Measurements from ENCODE around the gene RPL6.
"Not testable (repeated sequence)": the region's sequence is repeated elsewhere in the genome, so short reads cannot be mapped to it uniquely, and the experiment has no call there.

Gene RPL6

DNA sequence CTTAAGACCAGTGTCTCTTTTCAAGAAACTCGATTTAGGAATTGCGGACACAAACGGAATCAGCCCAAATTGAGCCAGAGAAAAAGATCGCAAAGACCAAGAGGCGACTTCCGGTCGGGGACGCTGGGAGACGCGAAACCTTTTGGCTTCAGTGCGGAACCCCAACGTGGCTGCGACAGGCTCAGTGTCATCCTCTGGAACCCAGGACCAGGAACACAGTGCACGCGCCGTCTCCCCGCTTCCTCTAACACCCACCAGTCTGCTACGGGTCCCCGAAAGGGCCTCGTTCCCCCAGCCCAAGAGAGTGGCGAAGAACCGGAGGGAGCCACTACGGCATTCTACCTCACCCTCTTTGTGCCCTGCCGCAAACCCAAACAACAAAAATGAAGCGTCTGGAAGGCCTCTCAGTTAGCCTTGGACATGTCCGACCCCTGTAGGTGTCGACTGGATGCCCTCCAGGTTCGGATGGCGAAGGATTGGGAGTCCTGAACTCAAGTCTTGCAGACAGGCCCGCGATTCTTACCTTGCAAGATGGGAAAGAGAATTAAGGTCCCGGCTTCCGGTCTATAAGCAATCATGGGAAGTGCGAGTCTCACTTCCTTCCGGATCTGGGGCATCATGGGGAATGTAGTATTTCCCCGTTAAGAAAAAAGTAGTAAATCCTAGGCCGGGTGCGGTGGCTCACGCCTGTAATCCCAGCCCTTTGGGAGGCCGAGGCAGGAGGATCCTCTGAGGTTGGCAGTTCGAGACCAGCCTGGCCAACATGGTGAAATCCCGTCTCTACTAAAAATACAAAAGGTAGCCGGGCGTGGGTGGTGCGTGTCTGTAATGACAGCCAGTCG, at the start of gene RPL6:
Gene RPL6 (minus strand): TSS at position 542 of the 842 bp plus-strand sequence. CDS start 949 bp downstream, outside the sequence.
- in situ Hi-C loops (cut with MboI; ENCODE audit: low sequenced_read_pairs), result no loop called here

DNA sequence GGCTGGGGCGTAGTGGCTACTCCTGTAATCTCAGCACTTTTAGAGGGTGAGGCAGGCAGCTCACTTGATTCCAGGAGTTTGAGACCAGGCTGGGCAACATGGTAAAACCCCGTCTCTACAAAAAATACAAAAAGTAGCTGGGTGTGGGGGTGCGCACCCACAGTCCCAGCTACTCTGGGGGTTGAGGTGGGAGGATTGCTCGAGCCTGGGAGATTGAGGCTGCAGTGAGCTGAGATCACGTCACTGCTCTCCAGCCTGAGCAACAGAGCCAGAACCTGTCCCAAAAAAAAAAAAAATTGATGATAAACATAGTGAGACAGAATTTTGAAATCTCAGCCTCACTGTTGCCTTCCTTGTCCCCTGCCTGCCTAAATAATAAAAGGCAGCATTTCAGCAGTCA, 49.3 kb upstream of the RPL6 start:
- in situ Hi-C loops (cut with MboI; ENCODE audit: low sequenced_read_pairs), result no loop called here

DNA sequence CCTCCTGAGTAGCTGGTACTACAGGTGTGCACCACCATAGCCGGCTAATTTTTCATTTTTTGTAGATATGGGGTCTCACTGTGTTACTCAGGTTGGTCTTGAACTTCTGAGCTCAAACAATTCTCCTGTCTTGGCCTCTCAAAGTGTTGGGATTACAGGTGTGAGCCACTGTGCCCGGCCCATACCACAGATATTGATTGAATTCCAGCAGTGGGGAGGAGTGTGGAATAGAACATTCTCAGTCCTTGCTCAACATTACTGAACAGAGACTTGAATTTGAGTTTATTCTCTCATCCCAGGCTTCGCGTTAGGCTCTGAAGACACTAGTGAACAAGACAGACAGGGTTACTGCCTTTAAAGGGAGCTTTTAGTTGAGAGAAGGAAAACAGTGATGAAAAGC, 48.9 kb upstream of the RPL6 start:
- in situ Hi-C loops (cut with MboI; ENCODE audit: low sequenced_read_pairs), result no loop called here

DNA sequence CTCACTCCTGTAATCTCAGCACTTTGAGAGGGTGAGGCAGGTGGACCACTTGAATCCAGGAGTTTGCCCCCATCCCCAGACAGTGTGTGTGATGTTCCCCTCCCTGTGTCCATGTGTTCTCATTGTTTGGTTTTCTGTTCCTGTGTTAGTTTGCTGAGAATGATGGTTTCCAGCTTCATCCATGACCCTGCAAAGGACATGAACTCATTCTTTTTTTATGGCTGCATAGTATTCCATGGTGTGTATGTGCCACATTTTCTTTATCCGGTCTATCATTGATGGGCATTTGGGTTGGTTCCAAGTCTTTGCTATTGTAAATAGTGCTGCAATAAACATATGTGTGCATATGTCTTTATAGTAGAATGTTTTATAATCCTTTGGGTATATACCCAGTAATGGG, 47.7 kb upstream of the RPL6 start:
- in situ Hi-C loops (cut with MboI; ENCODE audit: low sequenced_read_pairs), result not testable (repeated sequence)

DNA sequence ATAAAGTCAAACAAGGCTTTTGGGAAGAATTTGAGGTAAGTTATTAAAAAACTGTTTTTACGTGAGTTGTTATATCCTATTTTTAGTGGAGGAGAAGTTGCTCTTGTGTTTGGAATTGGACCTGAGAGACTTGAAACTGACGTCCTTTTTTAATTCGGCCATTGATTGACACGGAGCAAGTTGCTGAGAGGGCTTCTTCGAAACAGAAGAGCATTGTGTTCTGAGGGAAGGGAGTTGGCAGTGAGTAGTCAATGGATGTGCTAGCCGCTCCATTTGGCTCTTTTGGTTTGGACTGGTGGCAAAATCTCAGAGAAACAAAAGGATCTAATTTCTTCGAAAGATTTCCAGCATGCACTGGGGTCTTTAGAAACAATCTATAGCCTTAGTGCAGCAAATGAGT, 46.6 kb upstream of the RPL6 start:
- in situ Hi-C loops (cut with MboI; ENCODE audit: low sequenced_read_pairs), result no loop called here

DNA sequence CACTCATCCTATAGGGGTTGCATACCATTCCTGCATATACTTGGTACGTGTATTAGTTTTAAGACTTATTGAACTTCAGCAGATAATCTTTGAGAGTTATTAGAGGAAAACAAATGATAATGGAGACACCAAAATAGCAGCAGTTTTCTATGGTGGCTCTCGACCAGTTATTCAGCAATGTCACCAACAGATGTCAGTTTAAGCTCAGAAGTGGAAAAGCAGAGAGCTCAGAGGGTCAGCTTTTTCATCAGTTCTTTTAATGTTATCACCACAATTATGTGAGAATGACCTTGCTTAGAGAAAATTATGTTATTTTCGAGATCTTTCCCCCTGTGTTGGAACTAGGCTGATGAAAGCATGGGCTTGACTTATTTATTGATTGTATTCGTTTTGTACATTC, 41.3 kb upstream of the RPL6 start:
- in situ Hi-C loops (cut with MboI; ENCODE audit: low sequenced_read_pairs), result no loop called here

DNA sequence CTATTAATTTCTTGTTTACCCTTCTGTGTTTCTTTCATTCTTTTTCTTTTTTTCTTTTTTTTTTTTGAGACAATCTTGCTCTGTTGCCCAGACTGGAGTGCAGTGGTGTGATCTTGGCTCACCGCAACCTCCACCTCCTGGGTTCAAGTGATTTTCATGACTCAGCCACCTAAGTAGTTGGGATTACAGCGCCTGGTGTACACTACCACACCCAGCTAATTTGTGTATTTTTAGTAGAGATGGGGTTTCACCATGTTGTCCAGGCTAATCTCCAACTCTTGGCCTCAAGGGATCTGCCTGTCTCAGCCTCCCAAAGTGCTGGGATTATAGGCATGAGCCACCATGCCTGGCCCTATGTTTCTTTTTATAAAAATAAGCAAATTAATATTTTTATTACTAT, 38.8 kb upstream of the RPL6 start:
- in situ Hi-C loops (cut with MboI; ENCODE audit: low sequenced_read_pairs), result not testable (repeated sequence)

DNA sequence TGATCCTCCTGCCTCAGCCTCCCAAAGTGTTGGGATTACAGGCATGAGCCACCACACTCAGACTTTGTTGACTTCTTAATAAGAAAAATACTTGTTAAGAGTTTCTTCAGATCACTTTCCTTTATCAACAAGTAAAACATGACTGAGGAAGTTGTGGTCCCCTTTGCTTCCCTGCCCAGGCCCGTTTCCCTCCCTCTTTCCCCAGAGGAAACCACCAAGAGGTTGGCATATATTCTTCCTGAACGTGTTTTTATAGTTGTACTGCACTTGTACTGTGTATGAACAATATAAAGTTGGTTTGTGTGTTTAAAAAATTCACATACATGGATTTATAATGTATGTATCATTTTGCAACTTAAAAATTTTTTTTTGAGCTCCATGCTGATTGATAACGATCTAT, 37.7 kb upstream of the RPL6 start:
- in situ Hi-C loops (cut with MboI; ENCODE audit: low sequenced_read_pairs), result no loop called here

DNA sequence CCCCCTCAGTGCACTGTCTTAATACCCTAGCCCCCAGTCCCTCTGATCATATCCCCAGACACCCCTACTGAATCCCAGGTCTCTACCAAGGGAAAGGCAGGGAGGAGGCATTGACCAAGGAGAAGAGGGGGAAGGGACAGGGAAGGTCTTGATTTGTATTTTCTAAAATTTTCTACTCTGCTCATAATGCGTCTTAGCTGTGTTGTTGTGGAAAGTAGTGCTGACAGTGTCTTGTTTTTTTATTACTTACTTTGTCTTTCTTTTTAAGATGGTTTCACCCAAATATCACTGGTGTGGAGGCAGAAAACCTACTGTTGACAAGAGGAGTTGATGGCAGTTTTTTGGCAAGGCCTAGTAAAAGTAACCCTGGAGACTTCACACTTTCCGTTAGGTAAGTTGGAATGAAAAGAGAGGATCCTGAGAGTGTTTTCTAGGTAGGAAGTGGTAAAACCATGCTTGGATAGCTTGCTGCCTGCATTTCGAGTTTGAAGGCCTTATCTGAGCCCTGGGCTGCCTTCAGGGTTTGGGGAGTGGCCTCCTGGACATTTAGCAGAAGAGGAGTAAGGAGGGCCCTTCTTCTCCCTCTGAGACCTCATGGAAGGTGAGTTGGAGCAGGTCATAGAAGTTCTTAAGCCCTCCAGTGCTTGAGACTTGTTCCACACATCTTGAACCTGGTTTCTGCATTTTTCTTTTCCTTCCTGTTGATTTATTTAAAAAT, 36.8 kb upstream of the RPL6 start:
- in situ Hi-C loops (cut with MboI; ENCODE audit: low sequenced_read_pairs), result no loop called here

DNA sequence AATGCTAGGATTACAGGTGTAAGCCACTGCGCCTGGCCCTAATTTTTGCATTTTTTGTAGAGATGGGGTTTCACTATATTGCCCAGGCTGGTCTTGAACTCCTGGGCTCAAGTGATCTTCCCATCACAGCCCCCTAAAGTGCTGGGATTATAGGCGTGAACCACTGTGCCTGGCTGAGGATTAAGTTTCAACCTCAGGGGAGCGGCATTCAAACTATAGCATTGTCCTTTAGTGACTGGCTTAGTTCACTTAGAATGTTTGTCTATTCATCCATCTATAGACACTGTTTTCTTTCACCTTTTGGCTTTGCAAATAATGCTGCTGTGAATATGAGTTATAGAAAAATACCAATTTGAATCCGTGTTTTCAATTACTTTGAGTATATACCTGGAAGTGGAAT, 34.5 kb upstream of the RPL6 start:
- in situ Hi-C loops (cut with MboI; ENCODE audit: low sequenced_read_pairs), result no loop called here

DNA sequence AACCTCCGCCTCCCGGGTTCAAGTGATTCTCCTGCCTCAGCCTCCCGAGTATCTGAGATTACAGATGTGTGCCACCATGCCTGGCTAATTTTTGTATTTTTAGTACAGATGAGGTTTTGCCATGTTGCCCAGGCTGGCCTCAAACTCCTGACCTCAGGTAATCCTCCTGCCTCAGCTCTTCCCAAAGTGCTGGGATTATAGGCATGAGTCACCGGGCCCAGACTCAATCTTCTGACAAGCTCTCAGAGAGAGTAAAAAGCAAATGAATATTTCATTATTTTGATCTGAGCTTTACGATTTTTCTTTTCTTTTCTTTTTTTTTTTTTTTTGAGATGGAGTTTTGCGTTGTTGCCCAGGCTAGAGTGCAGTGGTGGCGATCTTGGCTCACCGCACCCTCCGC, 31.2 kb upstream of the RPL6 start:
- in situ Hi-C loops (cut with MboI; ENCODE audit: low sequenced_read_pairs), result not testable (repeated sequence)

DNA sequence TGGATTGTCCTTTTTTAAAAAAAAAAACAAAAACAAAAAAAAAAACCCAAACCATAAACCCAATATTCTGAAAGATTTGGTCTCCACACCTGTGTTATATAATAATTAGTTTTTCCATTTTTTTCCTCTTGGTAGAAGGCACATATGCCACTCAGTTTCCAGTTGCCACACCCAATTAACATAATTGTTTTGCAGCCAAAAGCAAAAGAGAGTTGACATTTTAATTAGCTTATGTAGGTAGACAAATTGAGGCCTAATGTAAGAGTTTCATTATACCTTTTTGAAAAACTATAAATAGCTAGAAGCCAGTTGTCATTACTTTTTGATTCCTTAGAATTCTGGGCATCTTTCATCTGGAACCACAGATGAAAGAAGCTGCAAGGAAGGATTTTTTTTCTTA, 30.4 kb upstream of the RPL6 start:
- in situ Hi-C loops (cut with MboI; ENCODE audit: low sequenced_read_pairs), result no loop called here

DNA sequence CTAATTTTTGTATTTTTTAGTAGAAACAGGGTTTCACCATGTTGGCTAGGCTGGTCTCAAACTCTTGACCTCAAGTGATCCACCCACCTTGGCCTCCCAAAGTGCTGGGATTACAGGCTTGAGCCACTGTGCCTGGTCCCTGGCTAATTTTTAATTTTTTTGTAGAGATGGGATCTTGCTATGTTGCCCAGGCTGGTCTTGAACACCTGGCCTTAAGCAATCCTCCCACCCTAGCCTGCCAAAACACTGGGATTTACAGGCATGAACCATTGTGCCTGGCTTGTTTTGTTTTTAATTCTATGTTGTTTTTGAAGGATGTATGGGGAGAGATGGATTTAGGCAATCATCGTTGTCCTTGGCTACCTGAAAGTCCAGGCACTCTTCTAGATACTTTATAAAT, 29.2 kb upstream of the RPL6 start:
- in situ Hi-C loops (cut with MboI; ENCODE audit: low sequenced_read_pairs), result not testable (repeated sequence)

DNA sequence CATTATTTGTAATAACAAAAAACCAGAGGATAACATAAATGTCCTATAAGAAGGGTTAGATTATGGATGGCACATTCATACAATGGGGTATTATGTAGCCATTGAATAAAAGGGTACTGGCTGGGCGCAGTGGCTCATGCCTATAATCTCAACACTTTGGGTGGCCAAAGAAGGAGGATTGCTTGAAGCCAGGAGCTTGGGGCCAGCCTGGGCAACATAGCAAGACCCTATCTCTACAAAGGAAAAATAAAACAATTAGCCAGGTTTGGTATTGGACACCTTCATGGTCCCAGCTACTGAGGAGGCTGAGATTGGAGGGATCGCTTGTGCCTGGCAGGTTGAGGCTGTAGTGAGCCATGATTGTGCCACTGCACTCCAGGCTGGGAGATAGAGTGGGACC, 24.1 kb upstream of the RPL6 start:
- in situ Hi-C loops (cut with MboI; ENCODE audit: low sequenced_read_pairs), result no loop called here

DNA sequence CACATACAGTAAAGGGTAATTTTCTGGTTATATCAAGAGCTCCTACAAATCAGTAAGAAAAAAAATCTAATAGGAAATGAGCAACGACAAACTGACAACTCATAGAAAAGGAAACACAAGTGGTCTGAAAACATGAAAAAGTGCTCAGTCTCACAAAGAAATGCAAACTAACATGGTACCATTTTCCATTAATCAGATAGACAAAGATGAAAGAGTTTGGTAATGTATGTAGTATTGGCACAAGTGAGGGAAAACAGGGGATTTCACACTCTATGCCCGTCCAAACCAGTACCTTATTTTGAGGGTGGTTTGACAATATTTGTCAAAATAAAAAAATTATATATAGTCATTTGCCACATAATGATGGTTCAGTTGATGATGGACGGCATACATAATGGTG, 22.6 kb upstream of the RPL6 start:
- in situ Hi-C loops (cut with MboI; ENCODE audit: low sequenced_read_pairs), result no loop called here

DNA sequence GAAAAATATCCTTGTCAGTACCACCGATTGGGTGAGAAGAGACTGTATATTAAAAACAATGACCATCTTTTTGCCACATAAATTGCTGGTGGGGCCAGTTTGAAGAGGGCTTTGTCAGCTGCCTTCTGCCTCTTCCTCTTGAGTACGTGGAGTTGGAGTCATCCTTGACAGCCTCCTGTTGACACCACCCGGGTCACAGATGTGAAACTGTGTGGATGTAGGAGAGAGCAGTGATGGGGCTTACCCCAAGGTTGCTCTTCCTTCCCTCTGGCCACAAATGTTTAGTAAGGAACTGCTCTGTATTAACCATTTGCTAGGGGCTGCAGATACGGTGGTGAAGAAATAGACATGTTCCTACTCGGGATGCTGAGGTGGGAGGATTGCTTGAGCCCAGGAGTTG, 21.5 kb upstream of the RPL6 start:
- in situ Hi-C loops (cut with MboI; ENCODE audit: low sequenced_read_pairs), result no loop called here

DNA sequence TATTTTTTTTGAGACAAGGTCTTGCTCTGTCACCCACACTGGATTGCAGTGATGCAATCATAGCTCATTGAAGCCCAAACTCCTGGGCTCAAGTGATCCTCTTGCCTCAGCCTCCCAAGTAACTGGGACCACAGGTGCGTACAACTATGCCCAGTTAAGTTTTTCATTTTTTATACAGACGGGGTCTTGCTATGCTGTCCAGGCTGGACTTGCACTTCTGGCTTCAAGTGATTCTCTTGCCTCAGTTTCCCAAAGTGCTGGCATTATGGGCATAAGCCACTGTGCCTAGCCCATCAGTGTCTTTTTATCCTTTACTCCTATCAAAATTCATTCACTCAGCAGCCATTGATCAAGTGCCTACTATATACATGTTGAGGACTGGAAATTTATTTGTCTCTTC, 18.4 kb upstream of the RPL6 start:
- in situ Hi-C loops (cut with MboI; ENCODE audit: low sequenced_read_pairs), result no loop called here

DNA sequence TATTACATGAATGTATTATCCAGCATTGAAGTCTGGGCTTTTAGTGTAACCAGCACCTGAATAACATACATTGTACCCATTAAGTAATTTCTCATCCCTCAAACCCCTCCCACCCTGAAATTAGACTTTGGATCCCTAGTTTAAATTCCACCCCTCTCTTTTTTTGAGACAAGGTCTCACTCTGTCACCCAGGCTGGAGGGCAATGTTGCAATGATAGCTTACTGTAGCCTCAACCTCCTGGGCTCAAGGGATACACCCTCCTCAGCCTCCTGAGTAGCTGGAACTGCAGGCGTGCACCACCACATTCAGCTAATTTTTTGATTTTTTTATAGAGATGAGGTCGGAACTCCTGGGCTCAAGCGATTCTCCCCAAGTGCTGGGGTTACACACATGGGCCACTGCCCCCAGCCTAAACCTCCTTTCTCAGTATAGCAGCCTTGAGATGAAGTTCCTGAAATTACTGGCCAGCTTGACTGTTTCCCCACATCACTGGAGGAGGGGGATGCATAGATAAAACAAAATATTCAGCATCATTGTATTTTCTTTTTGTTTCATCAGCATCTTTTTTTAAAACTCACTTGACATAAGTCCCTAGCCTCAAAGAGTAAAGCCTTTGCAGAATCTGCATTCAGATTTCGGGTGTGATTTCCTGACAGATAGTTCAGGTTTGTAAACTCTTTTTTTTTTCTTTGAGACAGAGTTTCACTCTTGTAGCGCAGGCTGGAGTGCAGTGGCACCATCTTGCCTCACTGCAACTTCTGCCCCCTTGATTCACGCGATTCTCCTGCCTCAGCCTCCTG, 16.4 kb upstream of the RPL6 start:
- in situ Hi-C loops (cut with MboI; ENCODE audit: low sequenced_read_pairs), result no loop called here

DNA sequence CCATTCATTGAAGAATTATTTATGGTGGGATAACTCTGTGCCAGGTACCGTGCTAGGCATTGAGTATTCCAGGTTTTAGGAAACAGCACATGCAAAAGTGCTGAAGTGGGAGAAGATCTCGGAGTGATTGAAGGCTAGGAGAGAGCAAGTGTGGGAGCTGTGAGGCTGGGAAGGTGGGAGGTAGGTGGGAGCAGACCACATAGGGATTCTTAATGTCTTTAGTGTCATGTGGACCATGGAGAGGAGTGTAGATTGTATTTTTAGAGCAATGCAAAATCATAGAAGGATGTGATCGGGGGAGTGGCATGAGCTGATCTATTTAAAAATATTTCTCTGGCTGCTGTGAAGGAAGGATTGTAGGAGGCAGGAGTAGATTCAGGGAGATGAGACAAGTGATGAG, 14.7 kb upstream of the RPL6 start:
- in situ Hi-C loops (cut with MboI; ENCODE audit: low sequenced_read_pairs), result no loop called here

DNA sequence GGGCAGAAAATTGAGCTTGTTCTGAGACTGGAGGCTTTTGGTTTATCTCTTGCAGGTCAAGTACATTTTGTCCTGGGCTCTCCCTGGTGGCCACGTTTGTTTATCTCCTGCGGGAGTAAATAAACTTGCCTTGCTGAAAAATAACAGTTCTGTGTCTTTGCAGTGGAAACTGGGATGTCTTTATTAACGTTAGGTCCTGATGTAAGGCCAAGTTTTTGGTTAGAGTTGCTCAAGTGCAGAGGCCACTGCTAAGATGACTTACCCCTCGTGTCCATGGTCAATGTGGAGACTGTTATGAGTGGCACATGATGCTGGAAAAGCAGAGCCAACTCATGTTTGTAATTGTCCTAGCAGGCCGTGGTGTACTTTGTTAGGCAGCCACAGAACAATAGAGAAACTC, 13.1 kb upstream of the RPL6 start:
- in situ Hi-C loops (cut with MboI; ENCODE audit: low sequenced_read_pairs), result no loop called here

DNA sequence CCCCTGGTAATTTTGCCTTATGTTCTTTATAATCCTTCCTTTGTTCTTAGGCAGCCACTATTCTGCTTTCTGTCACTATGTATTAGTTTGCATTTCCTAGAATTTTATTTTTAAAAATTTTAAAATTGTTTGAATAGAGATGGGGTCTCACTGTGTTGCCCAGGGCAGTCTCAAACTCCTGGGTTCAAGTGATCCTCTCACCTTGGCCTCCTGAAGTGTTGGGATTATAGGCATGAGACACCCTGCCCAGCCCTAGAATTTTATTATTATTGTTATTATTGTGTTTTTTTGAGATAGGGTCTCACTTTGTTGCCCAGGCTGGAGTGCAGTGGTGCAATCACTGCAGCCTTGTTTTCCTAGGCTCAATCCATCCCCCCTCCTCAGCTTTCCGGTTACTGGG, 12.0 kb upstream of the RPL6 start:
- in situ Hi-C loops (cut with MboI; ENCODE audit: low sequenced_read_pairs), result no loop called here

DNA sequence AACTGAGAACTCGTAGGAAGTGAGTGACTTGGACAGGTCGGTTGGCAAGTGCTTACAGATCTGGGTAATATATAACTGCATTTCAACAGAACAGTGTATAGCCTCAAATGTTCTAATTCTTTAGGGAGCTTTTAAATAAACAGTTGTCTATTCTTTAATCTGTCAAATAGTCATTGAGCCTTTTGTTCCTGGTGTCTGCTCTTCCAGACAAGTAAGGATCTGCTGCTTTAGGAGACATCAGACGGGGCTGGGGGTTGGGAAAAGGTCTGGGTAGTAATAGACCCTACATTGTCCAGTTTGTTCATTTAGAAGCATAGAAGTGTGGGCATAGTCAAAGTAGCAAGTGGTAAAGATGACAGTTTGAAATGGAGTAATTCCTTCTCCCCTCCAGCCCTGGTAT, 11.3 kb upstream of the RPL6 start:
- in situ Hi-C loops (cut with MboI; ENCODE audit: low sequenced_read_pairs), result no loop called here

All from HL-60/S4 (cell line).